Prostate gland (tissue), 2 donors: ENCODE measurements around the gene BRINP2. TPM values are rescaled to one million over a fixed set of nuclear protein-coding genes. Genes with fewer than 3 reads are reported as not detected.
A peak's percentile ranks its signal among the peaks of the same experiment; 100 is the strongest.

Experiments used
- DNase-seq: peaks from one replicate; pipeline ENCODE4 v3.0.0-alpha.2; 2019; ENCODE audit warnings: low spot score
- H3K27ac ChIP-seq, 2 donors: fragments of 200-600 bp; sonication (generic); 2 replicates each; pipeline ENCODE4 v1.5.1; 2017 to 2019
- H3K27me3 ChIP-seq: fragments of 200-600 bp; sonication (generic); replicated peaks from 2 replicates; pipeline ENCODE4 v1.5.1; 2019; ENCODE audit not compliant: insufficient read depth
- H3K36me3 ChIP-seq, 2 donors: fragments of 200-600 bp; sonication (generic); 1 replicate in 1 of 2; 2 replicates in 1 of 2; pipeline versions ENCODE4 v1.5.1 to v1.8.1; 2017 to 2019
- H3K4me1 ChIP-seq: fragments of 200-600 bp; sonication (generic); replicated peaks from 2 replicates; pipeline ENCODE4 v1.5.1; 2019
- H3K4me3 ChIP-seq, 2 donors: fragments of 200-600 bp; sonication (generic); 2 replicates each; pipeline ENCODE4 v1.5.1; 2017 to 2019
- H3K9me3 ChIP-seq: fragments of 200-600 bp; sonication (generic); 2 replicates; pipeline ENCODE4 v1.5.1; 2017
- POLR2A ChIP-seq: fragments of 450-650 bp; IDR thresholded peaks from one replicate; pipeline ENCODE4 v1.6.1; 2016; ENCODE audit warnings: antibody characterized with exemption, mild to moderate bottlenecking
- POLR2AphosphoS5 ChIP-seq: sonication (generic); formaldehyde crosslinking; IDR thresholded peaks from one replicate; pipeline ENCODE4 v1.6.1; 2017; ENCODE audit warnings: antibody characterized with exemption
- WGBS: methylation state at CpG from one replicate; pipeline ENCODE4 v1.1.5; 2018; 5-methylcytosine and 5-hydroxymethylcytosine counted together
- intact Hi-C: fragments of 100-400 bp; cut with DNase I; formaldehyde crosslinking; loops from one replicate; pipeline ENCODE4 v1.14.2; 2022
- total RNA-seq, 2 donors: library from RNA; depleted of rRNA; stranded (reverse); fragments of >200 nt; gene quantifications; one replicate each; pipeline ENCODE4 v1.1.0, GENCODE V29; 2016
- TF ChIP-seq, protein P1 (sequence below), 4 experiments: fragments of 200-600 bp in 2 of 4; fragments of 450-650 bp in 2 of 4; sonication (generic) in 2 of 4; IDR thresholded peaks; 1 replicate in 3 of 4; 2 replicates in 1 of 4; pipeline ENCODE4 v1.5.1; 2016 to 2019; ENCODE audit warnings: antibody characterized with exemption in 4 of 4, mild to moderate bottlenecking in 2 of 4, moderate library complexity in 2 of 4

Gene BRINP2
- total RNA-seq, 2 donors from 2014 or later: 2.3 TPM; not detected in 1

DNA sequence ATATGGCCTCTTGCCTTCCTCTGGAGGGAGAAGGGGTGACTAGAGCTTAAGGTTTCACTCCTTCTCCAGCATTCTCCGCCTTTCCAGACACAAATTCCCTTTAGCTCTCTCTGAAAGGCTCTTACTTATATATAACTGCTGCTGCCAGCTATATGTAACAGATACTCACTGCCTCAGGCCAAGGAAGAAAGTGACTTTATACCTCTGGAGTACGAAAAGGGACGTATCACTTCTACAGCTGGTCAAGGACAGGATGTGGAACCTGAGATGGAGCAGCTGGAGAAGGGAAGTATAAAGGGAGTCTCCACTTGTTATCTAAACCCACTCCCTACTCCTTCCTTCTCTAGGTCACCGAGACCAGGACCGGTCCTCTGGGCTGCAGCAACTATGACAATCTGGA lies 102.4 kb downstream of the BRINP2 start:
- no peak overlapping the region for H3K27ac ChIP-seq
- intact Hi-C loops: loop anchor here (10.0 kb wide), 1 partner anchor 72 kb away; no protein-coding TSS in a partner anchor
- no peaks in the 10 kb centered on the region for H3K9me3 ChIP-seq
- no peak overlapping the region for H3K4me3 ChIP-seq
- H3K27me3 ChIP-seq: no peaks in the 10 kb centered on the region
- DNase-seq: no peak
- H3K36me3 ChIP-seq: no peaks in the 10 kb centered on the region
- TF ChIP-seq, protein P1, sequence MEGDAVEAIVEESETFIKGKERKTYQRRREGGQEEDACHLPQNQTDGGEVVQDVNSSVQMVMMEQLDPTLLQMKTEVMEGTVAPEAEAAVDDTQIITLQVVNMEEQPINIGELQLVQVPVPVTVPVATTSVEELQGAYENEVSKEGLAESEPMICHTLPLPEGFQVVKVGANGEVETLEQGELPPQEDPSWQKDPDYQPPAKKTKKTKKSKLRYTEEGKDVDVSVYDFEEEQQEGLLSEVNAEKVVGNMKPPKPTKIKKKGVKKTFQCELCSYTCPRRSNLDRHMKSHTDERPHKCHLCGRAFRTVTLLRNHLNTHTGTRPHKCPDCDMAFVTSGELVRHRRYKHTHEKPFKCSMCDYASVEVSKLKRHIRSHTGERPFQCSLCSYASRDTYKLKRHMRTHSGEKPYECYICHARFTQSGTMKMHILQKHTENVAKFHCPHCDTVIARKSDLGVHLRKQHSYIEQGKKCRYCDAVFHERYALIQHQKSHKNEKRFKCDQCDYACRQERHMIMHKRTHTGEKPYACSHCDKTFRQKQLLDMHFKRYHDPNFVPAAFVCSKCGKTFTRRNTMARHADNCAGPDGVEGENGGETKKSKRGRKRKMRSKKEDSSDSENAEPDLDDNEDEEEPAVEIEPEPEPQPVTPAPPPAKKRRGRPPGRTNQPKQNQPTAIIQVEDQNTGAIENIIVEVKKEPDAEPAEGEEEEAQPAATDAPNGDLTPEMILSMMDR (IDR thresholded peaks at IDR 0.05): no peak
- no peaks in the 10 kb centered on the region for H3K4me1 ChIP-seq
- WGBS: 83% methylated on average over 5 of the region's 5 CpGs

DNA sequence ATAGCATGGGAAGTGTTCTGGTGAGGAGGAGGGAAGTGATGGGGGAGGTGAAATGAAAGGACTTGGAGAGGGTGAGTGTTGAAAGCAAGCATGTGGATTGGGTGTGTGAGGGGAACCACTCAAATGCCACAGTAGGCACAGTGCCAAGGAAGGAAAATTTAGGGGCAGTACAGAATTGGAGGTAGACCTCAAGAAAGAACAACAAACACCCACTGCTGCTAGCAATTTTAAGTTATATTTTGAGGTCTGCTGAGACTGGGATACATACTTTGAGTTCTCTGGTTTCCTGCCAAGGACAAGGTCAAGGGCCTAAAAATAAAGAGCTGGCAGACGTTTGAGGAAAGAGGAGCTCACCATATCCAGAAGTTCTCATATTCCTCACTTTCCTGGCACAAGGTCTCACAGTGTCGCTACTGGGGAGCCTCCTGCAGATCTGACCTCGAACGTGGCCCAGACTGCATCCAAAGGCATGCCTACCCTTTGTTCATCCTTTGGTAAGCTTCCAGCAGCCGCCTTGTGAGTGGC lies 104.0 kb downstream of the BRINP2 start:
- no peak overlapping the region for H3K4me3 ChIP-seq
- H3K27ac ChIP-seq: no peak overlapping the region
- H3K4me1 ChIP-seq: no peaks in the 10 kb centered on the region
- DNase-seq: peak; percentile 33
- TF ChIP-seq, protein P1 (IDR thresholded peaks at IDR 0.05): no peak
- peak; percentile 45 for TF ChIP-seq POLR2AphosphoS5
- WGBS: 7% methylated on average over 5 of the region's 5 CpGs
- no peaks in the 10 kb centered on the region for H3K9me3 ChIP-seq
- no peaks in the 10 kb centered on the region for H3K27me3 ChIP-seq
- H3K36me3 ChIP-seq: no peaks in the 10 kb centered on the region
- intact Hi-C loops: loop anchor here (10.0 kb wide), 1 partner anchor 70 kb away; no protein-coding TSS in a partner anchor

DNA sequence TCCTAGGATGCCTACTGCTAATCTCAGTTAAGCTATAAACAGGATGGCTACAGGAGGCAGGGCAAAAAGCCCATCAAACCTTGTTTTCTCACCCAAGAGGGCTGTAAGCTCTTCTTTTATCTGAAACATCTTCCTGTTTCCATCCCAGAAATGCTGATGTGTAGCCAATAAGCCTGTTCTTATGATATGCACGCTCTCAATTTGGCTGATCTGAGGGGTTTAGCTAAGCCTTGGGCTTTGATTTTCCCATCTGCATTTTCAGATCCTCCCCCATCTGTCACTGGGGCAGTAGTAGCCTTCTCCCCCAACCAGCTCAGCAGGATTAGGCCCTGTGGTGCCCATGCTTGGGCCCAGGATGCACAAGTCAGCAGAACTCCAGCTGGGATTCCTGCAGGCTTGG lies 105.0 kb downstream of the BRINP2 start:
- TF ChIP-seq, protein P1 (IDR thresholded peaks at IDR 0.05): no peak
- TF ChIP-seq POLR2A (no peak), POLR2AphosphoS5 (no peak)
- H3K27ac ChIP-seq: no peak overlapping the region
- no peaks in the 10 kb centered on the region for H3K36me3 ChIP-seq
- H3K4me3 ChIP-seq: no peak overlapping the region
- DNase-seq: no peak
- H3K27me3 ChIP-seq: no peaks in the 10 kb centered on the region
- WGBS: 87% methylated on average over 1 of the region's 1 CpG
- intact Hi-C loops: loop anchor here (10.0 kb wide), 1 partner anchor 69 kb away; no protein-coding TSS in a partner anchor
- no peaks in the 10 kb centered on the region for H3K9me3 ChIP-seq
- H3K4me1 ChIP-seq: no peaks in the 10 kb centered on the region

DNA sequence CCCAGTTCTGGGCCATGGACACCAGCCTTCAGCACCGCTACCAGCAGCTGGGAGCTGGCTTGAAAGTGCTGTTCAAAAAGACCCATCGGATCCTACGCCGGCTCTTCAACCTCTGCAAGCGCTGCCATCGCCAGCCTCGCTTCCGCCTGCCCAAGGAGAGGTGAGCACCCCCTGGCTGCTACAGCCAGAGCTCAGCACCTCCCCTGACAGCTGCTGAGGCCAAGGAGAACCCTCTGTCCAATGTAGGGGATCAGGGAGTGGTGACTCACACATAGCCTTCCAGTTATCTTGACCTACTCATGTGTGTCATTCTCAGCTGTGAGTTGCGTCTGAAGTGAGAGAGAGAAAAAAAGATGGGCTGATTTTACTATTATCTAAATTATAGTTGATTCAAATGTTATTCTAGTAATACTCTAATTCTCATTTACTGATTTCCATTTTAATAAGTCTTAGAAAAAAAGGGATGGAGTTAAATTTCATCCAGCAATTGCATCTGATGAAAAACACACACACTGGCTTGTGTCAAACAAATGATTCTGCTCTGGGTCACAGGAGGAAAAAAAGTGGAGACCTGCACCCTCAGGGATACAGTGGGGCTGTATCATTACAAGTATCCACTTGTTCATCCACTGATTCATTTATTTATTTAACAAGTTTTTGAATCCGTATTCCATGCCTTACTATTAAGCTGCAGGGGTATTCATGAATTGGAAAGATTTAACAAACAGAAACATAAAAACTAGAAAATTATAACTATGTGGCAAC lies 108.0 kb downstream of the BRINP2 start:
- H3K4me1 ChIP-seq: no peaks in the 10 kb centered on the region
- no peak for DNase-seq
- no peaks in the 10 kb centered on the region for H3K36me3 ChIP-seq
- no peak overlapping the region for H3K27ac ChIP-seq
- no peak for TF ChIP-seq POLR2AphosphoS5
- TF ChIP-seq, protein P1 (IDR thresholded peaks at IDR 0.05): no peak
- 93% methylated on average over 10 of the region's 10 CpGs for WGBS
- intact Hi-C loops: loop anchor here (10.0 kb wide), 1 partner anchor 66 kb away; no protein-coding TSS in a partner anchor
- H3K27me3 ChIP-seq: no peaks in the 10 kb centered on the region
- H3K9me3 ChIP-seq: no peaks in the 10 kb centered on the region
- no peak overlapping the region for H3K4me3 ChIP-seq

DNA sequence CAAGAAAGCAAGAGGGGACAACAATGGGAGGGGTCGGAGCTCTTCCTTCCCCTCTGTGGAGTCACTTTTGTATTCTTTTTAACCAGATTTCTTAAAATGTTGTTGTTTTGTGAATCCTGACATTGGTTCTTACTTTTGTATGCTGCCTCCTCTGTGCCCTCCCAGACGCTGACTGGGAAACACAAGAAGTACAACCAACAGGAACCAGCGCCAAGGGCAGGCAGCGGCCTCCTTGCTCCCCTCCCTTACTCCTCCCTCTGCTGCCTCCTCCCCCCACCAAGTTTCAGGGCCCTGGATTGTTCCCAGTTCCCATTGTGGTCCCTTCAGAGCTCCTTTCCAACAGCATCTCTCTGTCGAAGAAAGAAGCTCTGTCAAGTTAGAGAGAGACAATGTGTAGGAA lies 111.1 kb downstream of the BRINP2 start:
- WGBS: 70% methylated on average over 5 of the region's 5 CpGs
- no peak overlapping the region for H3K27ac ChIP-seq
- no peak overlapping the region for H3K4me3 ChIP-seq
- H3K9me3 ChIP-seq: no peaks in the 10 kb centered on the region
- TF ChIP-seq POLR2A (no peak), POLR2AphosphoS5 (no peak)
- TF ChIP-seq, protein P1 (IDR thresholded peaks at IDR 0.05): no peak
- intact Hi-C loops: no loop called here
- no peaks in the 10 kb centered on the region for H3K4me1 ChIP-seq
- H3K36me3 ChIP-seq: no peaks in the 10 kb centered on the region
- no peaks in the 10 kb centered on the region for H3K27me3 ChIP-seq
- DNase-seq: no peak
